HG03457 (cell line): ENCODE data around the gene ULK2.
"Not testable (repeated sequence)": the region's sequence is repeated elsewhere in the genome, so short reads cannot be mapped to it uniquely, and the experiment has no call there.

Experiments used
- ATAC-seq: cut with Tn5 transposase; IDR thresholded peaks from one replicate; pipeline ENCODE4 v1.9.1; 2021; ENCODE audit warnings: moderate number of reproducible peaks; ENCODE audit not compliant: unreplicated experiment

The ULK2 gene

DNA sequence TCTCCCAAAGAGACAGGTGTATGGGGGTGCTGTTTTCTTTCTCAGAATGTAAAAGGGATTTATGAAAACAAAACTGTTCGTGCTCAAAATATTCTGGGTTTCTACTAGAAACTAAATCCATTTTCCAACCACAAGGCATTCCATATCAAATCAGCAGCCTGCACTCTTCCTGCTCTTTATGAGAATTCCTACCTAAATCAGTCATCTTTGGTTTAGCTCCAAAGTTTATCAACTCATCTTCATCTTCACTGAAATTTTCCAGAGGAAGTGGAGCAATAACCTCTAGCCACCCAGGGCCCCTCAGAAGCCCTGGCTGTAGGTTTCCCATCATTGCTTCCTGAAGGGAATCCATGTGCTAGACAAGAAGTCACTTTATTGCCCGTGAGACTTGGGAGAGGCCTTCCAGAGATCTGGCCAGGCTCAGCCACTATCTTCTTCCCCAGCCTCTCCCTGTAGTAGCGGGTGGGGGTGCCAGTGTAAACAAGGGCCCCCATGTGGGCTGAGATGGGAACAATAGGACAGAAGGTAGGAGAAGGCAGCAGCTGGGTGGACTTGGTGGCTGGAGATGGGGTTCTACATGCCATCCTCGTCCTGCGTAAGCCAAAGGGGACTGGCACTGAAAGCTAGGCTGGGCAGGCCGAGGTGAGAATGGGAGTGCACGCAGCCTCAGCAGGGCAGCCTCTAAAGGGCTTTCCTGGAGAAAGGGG is 97.6 kb downstream of the ULK2 start:
- no peak for ATAC-seq

DNA sequence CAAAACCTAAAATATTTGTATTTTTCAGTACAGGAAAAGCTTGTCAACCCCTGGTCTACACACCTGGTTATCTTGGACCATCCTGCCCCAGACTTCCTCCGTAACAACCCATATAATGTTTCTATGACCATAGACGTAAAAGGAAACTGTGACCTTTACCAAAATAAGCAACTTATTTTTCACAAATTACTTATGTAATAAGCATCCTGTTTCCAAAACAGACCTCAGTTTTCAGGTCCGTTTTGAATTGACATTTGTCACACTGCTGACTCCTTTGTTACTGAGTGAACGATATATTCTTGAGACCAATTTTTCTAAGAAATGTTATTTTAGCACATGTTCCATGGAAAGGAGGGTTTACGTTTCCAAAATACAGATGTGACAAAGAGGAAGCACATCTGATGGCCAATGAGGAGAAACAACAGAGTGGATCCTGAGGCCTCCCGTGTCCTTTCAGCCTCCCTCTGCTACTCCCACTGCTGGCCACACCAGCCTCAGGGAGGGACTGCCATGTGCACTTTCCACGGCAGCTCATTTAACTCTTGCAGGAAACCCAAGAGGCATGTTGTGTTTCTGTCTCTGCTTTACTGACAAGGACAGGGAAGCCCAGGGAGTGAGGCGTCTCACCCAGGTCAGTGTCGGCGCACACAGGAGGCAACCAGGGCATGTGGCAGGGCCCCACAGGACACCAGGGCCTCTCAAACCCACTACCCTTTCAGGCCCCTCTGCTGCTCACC is 99.5 kb downstream of the ULK2 start:
- ATAC-seq = no peak

DNA sequence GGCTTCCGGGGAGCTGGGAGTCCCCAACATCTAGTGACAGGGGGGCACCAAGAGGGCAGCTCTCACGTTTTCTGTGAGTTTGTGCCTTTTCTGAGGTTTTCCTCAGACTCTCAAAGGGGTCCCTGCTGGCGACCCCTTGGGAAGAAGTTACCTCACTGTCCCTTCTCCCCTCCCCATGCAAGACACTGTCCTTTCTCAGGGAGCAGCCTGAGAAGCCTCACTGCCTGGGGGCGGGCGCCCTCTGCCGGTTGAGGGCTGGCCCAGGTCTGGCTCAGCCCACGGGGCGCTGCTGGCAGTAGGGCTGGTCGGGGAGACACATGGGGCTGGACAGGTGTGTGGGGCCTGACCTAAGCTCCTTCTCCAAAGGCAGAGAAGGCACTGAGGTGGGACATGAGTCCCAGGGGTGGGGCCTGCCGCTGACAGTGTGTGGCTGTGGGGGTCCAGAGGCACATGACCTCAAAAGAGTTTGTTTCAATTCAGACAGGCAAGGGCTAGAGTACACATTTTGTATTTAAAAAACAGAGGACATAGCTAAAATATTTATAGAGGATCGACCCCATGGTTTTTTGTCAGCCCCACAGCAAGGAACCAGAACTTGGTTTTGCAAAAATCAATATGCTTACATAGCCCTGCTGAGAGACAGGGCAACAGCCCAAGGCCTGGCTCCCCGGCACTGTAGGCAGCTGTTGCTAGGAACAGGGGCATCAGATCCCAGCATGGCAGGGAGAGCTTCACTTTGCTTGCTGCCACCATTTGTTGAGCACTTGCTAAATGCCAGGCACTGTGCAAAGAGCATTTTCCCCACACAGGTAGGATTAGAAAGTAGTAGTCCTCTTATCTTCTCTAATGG is 101.1 kb downstream of the ULK2 start:
- ATAC-seq = no peak

DNA sequence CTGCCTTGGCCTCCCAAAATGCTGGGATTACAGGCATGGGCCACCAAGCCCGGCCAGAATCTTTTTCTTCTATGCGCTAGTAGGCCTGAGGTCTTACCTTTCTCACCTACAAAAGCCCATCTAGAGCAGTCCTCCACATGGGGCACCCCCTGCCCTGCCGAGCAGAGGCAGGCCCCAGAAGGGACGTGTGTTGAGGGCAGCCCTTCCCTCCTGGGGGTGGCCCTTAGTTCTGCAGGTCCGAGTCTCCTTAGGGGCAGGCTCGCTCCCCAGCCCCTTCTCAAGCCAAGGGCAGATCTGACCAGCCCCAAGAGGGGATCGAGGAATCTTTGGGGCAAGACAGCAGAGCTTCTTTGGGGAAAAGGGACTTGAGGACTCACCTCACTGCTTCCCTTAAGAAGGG is 101.7 kb downstream of the ULK2 start:
- ATAC-seq = no peak

DNA sequence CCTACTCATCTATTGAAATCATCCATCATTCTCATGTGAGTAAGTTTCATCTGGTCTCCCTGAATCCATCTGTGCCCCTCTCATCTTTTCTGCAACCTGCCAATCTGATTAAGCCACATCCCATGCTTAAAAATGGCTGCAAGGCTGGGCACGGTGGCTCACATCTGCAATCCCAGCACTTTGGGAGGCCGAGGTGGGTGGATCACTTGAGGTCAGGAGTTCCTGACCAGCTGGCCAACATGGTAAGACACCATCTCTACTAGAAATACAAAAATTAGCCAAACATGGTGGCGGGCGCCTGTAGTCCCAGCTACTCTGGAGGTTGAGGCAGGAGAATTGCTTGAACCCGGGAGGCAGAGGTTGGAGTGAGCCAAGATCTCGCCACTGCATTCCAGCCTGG is 103.7 kb downstream of the ULK2 start:
- not testable (repeated sequence) for ATAC-seq

DNA sequence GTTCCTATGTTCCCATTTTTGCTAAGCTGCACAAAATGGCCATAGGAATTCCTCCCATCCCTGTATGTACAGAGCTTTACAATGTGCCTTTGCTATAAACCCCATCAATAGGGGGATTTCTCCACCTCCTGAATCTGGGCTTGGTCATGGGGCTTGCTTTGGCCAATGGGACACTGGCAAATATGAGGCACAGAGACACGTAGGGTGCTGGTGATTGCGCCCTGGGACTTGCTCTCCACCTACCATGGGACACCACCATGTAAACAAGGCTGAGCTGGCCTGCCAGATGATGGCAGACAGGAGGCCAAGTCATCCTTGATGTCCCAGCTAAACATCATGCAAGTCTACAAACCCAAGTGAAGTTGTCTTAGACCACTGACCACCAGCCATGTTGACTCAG is 104.3 kb downstream of the ULK2 start:
- no peak for ATAC-seq

DNA sequence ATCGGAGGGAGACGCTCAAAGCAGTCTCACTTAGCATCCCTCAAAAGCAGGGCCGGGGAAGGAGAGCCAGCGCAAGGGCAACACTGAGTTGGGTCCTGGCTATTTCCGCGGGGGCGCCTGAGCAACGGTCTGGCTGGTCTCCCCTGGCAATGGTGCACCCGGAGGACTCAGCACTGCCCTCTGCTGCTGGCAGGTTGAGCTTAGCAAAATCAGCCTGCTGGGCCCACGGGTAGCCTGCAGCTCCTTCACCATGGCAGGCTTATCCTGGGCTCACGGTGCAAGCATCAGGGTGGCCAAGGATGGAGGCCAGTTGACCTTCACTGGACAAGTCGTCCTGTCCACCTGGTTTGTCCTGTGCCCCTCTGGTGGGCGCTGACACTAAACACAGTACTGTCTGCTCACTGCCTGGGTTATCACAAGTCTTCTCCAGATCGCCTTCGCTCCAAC is 105.2 kb downstream of the ULK2 start:
- ATAC-seq = no peak

DNA sequence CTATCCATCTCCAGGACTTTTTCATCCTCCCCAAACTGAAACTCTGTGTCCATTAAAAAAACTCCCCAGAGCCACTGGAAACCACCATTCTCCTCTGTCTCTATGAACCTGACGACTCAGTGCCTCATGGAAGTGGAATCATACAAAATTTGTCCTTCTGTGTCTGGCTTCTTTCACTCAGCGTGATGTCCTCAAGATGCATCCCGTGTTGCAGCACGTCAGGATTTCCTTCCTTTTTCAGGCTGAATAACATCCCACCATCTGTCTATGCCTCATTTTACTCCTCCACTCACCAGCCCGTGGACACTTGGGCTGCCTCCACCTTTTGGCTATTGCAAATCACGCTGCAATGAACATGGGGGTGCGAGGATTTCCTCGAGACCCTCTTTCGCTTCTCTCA is 107.0 kb downstream of the ULK2 start:
- ATAC-seq = no peak

DNA sequence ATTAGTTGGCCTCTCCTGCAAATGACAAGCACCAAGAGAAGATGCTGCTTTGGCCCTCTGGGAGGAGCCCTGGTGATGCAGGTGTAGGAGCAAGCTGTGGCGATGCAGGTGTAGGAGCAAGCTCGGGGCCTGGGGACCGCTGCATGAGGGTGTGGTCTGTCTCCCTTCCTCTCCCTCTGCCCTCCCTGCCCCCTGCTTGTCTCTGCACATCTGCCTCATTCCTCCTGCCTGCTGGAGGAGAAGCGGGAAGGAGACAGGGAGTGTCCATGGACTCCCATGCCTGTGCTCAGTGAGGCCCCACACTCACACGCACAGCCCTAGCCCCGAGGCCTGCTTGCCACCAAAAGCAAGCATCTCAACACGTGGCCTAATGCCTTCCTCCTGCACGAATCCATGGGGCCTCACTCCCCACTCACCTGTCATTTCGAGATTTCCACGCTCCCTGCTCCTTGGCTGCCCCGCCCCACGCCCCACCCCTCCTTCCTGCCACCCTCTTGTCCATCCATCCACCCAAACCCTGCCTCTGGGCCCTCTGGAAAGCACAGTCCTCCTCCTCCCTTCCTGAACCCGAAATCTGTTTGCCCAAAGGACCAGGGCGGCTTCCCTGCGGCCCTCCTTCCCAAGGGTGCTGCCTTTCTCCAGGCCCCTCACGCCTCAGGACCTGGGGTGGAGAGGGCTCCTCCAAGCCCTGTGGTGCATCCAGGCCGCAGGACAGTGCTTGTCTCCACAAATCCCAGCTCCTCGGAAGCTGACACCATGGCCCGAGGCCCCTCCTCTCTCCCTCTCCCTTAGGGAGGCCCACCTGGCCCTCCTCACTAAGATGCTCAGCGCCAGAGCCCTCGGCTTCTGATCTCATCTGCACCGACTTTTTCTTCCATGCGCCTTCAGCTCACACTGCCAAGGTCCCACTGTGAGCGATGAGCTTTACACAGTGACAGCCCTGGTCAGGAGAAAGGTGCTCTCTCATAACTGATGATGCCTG is 107.9 kb downstream of the ULK2 start:
- no peak for ATAC-seq

DNA sequence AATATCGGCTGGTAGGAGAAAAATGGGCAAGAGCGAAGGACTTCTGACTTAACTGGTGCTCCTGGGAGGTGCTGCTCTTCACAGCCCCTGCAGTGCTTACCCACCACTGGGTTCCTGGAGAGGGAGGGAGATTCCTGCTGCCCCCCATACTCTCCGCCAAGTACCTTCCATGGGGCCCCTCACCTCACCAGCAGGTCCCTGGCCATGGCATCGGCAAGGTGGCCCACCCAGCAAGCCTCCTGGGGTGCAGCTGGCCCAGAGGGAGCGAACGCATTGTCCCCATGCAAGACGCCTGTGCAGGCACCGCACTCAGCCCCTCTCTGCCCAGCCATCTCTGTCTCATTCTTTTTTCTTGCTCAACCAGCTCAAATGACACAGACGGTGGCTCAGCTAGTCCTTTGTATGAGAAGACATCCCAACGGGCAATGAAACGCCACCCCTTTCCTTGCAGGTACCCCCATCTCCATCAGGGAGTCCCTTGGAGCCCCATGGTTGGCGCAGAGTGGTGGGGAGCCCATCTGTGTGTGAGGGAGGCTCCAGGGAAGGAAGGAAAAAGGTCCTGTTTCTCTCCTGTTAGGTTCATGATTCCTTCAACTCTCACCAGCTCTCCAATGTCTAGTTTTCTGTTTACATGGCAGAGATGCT is 110.1 kb downstream of the ULK2 start:
- ATAC-seq = no peak

DNA sequence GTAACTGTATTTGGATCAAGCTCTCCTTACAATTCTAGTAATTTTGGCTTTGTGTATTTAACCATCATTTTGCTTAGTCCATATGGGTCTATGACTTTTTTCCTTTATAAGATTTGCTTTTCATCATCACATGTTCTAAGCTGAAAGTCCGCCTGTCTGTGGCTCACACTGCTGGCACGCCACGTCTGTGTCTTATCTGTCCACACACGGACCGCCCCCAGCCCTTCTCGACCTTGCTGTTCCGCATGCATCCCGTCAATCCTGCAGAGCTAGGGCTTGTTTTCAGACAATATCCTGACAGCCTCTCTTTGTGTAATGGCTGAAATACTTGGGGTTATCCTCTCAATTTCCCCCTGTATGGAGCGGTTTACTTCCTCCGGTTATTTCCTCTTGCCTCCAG is 111.2 kb downstream of the ULK2 start:
- ATAC-seq = no peak

DNA sequence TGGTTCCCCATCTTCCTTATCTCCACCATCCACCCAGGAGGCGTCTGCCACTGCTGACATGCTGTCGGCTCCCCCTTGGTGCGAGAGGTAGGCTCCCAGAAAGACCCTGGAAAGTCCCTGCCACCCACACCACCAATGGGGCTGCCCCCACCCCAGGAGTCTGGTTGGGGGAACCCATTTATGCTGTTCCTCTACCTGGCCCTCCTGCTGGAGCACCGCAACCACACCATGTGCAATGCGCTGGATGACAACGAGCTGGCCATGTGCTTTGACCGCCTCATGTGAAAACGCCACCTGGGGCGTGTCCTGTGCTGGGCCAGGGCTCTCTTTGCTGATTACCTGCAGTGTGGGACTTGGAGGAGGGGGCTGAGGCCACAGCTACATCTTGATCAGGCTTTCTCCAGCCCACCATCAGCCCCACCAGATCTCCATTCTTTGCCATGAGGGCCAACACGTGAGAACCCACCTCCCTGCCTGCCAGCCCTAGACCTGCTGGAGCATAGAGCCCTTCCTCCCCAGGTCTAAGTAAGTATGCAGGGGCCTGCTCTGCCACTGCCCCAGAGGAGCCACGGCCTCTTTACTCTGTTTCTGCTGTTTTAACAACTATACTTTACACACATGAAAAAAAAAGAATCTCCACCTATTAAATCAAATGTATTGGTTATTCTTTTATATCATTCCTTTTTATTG is 111.8 kb downstream of the ULK2 start:
- no peak for ATAC-seq

DNA sequence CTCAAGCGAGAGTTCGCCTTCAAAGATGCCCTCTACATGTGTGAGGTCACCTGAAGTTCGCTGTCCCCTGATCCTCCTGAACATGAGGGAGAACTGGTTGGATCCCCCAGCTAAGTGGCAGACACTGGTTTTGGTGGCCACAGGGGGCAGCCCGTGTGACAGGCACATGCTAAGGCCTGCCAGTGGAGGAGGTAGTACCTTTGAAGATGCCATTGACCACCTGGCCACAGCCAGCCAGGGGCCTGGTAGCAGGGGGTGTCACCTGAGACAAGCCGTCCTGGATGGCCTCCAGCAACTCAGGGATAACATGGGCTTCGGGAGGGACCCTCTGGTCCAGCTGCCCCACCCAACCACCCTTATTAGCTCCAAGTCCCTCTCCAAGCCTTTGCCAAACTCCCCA is 112.3 kb downstream of the ULK2 start:
- ATAC-seq = no peak

DNA sequence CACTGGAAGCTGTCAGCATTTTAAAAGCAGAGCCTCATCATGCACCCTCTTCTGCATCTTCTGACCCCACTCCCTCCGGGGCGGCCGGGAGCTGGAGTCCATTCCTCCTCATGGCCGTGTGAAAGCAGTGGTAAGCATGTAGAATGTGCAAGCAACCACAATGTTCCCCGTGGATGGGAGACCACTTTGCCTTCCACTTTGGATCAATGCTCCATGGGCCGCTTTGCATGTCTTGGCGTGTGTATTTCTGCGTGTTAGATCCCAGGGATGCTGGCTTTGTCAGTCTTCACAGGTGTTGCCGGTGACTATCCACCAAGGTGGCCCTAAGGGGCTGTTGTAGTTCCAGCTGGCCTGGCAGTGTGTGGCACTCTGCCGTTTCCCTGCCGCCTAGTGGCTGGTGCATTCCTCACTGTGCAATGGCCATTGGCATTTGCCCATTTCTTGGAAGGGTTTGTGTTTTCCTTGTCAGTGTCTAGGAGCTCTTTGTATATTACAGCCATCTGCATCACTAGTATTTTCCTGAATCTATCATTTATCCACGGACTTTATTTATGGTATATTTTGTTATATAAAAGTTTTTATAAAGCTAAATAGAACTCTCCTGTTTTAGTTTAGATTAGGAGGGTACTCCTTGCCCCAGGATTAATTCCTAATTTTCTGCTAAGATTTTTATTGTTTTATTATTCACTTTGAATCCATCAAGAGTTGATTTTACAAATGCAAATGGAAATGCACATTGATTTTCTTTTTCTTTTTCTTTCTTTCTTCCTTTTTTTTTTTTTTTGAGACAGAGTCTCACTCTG is 113.9 kb downstream of the ULK2 start:
- no peak for ATAC-seq

DNA sequence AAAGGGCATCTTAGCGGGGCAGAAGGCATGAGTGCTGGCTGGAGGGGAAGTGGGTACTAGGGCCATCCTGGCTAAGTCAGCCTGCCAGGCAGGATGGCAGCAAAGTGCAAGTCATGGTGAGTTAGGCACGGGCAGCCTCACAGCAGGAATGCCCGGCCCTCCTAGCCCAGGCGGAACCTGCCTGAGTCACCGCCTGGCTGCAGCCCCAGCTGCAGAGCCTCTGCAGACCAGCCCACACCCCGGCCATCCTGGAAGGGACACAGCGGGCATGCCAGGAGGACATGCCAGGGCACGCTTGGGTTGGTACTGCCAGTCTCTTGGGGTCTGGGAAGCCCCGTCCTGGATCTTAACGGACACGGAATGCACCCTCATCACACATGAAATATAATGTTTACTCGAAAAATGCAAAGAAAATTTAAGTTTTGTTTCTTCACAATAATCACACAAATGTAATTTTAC is 114.7 kb downstream of the ULK2 start:
- no peak for ATAC-seq

DNA sequence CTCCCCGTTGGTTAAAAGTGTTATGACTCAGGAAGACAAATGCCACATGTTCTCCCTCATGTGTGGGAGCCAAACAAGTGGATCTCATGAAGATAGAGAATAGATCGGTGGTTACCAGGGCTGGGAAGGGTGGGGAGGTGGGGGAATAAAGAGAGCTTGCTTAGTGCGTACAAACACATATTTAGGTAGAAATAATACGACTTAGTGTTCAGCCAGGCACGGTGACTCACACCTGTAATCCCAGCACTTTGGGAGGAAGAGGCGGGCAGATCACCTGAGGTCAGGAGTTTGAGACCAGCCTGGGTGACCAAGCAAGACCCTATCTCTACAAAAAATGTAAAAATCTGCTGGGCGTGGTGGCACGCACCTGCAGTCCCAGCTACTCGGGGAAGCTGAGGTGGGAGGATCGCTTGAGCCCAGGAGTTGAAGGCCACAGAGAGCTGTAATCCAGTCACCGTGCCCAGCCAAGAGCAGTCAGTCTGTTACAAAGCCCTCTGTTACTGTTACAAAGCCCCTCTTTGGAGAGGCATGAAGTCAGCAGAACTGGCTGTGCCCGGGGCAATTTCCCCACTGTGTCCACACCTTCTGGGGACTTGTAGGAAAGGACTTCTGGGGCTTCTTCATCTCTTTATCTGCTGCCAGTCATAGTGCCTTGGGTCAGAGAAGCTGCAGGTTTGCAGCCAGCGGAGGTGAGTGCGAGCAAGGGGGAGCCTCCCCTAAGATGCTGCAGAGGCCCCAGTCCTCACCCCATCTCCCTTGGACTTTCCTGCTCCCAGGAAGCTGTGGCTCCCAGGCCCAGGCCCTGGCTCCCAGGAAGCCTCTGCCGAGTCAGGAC is 115.3 kb downstream of the ULK2 start:
- ATAC-seq = no peak

DNA sequence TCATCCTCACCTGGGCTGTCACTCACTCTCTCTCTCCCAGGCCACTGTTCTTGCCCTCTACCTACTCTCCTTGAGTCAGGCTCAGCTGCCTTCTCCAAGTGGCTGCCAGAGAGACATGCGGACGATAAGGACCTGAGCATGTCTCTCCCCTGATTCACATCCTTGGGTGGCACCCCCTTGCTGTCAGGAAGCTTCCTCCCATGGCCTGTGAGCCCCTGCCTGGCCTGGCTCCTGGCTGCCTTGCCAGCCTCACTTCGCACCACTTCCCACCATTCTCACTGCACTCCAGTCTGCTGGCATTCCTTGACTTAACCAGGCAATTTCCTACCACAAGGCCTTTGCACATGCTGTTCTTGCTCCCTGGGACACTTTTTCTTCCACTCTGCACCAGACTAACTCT is 116.9 kb downstream of the ULK2 start:
- ATAC-seq = no peak
